LNCAP (cell line): ENCODE results near the gene SH3RF3.

ENCODE experiments used
- CTCF ChIP-seq: fragments of 450-650 bp; IDR thresholded peaks from 2 replicates; pipeline ENCODE4 v1.5.1; 2017; ENCODE audit warnings: mild to moderate bottlenecking

Gene SH3RF3

GRCh38 chr2:109209412-109209811 lies 80.4 kb downstream of the SH3RF3 start:
- TF ChIP-seq CTCF = no peak

DNA sequence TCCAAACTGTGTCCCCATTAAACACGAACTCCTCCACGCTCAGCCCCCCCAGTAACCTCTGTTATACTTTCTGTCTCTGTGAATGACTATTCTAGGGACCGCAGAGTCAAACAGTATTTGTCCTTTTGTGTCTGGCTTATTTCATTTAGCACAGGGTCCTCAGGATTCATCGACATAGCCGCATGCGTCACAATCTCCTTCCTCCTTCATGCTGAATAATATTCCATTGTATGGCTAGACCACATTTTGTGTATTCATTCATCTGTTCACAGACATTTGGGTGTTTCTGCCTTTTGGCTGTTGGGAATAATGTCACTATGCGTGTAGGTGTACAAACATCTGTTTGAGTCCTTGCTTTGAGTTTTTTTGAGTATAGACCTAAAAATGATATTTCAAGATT lies 80.9 kb downstream of the SH3RF3 start:
- no peak for TF ChIP-seq CTCF

- no peak for TF ChIP-seq CTCF
Observed at GRCh38 chr2:109210431-109211200, 81.6 kb downstream of the SH3RF3 start.

- no peak for TF ChIP-seq CTCF
Observed at GRCh38 chr2:109211315-109211714, 82.3 kb downstream of the SH3RF3 start.

- no peak for TF ChIP-seq CTCF
Observed at GRCh38 chr2:109212836-109213563, 84.0 kb downstream of the SH3RF3 start.

GRCh38 chr2:109213646-109214433 lies 84.8 kb downstream of the SH3RF3 start:
- TF ChIP-seq CTCF = no peak

- TF ChIP-seq CTCF = no peak
Observed at GRCh38 chr2:109214651-109215371, 85.8 kb downstream of the SH3RF3 start.
